Measurements from ENCODE around the gene DPF3. TPM values are rescaled to one million over a fixed set of nuclear protein-coding genes. Genes with fewer than 3 reads are reported as not detected.

The DPF3 gene
- total RNA-seq, 1 experiment from 2014 or later: not detected

- no TSS peak for BruUV-seq (replicated peaks)
- Histone ChIP-seq H3K27ac (ENCODE audit: low read length) (no peak overlapping the region), H3K36me3 (ENCODE audit: control insufficient read depth, insufficient read depth, low read length) (no peaks in the 10 kb centered on the region), H3K27me3 (ENCODE audit: control insufficient read depth, insufficient read depth, low read length) (no peaks in the 10 kb centered on the region; the same call in 1 of the 2 replicates), H3K4me3 (ENCODE audit: low read depth in 2 of 2, low read length in 2 of 2) (no peak overlapping the region), H3K9me3 (ENCODE audit: control insufficient read depth, insufficient read depth, low read depth, low read length) (no peaks in the 10 kb centered on the region), H3K4me1 (ENCODE audit: control insufficient read depth, insufficient read depth, low read length) (no peaks in the 10 kb centered on the region)
- intact Hi-C loops (cut with micrococcal nuclease; ENCODE audit: unreplicated experiment): no loop called here
- ChIA-PET CTCF (no interaction called here), POLR2A (no interaction called here)
- DNase-seq (ENCODE audit: low read depth, low spot score): no peak
- in situ Hi-C loops (cut with HindIII; ENCODE audit: low pct_unique_long_range_greater_than_20kb, low sequenced_read_pairs): no loop called here
- ATAC-seq: no peak
- no peak for TF ChIP-seq SIN3A (IDR thresholded peaks at IDR 0.05; ENCODE audit: borderline replicate concordance, insufficient read depth, low read depth, low read length)
- no peak for TF ChIP-seq REST (IDR thresholded peaks at IDR 0.05; ENCODE audit: insufficient read depth in 1 of 2, low read depth in 2 of 2, low read length in 1 of 2)
- TF ChIP-seq TCF7L2 (IDR thresholded peaks at IDR 0.05; ENCODE audit: low read depth, low read length): no peak
- TF ChIP-seq, protein P1, sequence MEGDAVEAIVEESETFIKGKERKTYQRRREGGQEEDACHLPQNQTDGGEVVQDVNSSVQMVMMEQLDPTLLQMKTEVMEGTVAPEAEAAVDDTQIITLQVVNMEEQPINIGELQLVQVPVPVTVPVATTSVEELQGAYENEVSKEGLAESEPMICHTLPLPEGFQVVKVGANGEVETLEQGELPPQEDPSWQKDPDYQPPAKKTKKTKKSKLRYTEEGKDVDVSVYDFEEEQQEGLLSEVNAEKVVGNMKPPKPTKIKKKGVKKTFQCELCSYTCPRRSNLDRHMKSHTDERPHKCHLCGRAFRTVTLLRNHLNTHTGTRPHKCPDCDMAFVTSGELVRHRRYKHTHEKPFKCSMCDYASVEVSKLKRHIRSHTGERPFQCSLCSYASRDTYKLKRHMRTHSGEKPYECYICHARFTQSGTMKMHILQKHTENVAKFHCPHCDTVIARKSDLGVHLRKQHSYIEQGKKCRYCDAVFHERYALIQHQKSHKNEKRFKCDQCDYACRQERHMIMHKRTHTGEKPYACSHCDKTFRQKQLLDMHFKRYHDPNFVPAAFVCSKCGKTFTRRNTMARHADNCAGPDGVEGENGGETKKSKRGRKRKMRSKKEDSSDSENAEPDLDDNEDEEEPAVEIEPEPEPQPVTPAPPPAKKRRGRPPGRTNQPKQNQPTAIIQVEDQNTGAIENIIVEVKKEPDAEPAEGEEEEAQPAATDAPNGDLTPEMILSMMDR (IDR thresholded peaks at IDR 0.05): no peak
- TF ChIP-seq POLR2AphosphoS5 (IDR thresholded peaks at IDR 0.05; ENCODE audit: low read depth, low read length): no peak
Observed at GRCh38 chr14:72851635-72852034, 42.3 kb downstream of the DPF3 start.

GRCh38 chr14:72850360-72850759, 43.5 kb downstream of the DPF3 start:
- intact Hi-C loops (cut with micrococcal nuclease; ENCODE audit: unreplicated experiment): no loop called here
- no peaks in the 10 kb centered on the region; the same call in 1 of the 2 replicates for H3K27me3 ChIP-seq (ENCODE audit: control insufficient read depth, insufficient read depth, low read length)
- no peak overlapping the region for H3K27ac ChIP-seq (ENCODE audit: low read length)
- no peak overlapping the region for H3K4me3 ChIP-seq (ENCODE audit: low read depth in 2 of 2, low read length in 2 of 2)
- no peaks in the 10 kb centered on the region for H3K36me3 ChIP-seq (ENCODE audit: control insufficient read depth, insufficient read depth, low read length)
- ATAC-seq: no peak
- H3K4me1 ChIP-seq (ENCODE audit: control insufficient read depth, insufficient read depth, low read length): no peaks in the 10 kb centered on the region
- POLR2A ChIA-PET: no interaction called here
- in situ Hi-C loops (cut with HindIII; ENCODE audit: low pct_unique_long_range_greater_than_20kb, low sequenced_read_pairs): no loop called here
- no peak for DNase-seq (ENCODE audit: low read depth, low spot score)
- H3K9me3 ChIP-seq (ENCODE audit: control insufficient read depth, insufficient read depth, low read depth, low read length): no peaks in the 10 kb centered on the region
- TF ChIP-seq POLR2AphosphoS5 (IDR thresholded peaks at IDR 0.05; ENCODE audit: low read depth, low read length) (no peak), REST (IDR thresholded peaks at IDR 0.05; ENCODE audit: insufficient read depth in 1 of 2, low read depth in 2 of 2, low read length in 1 of 2) (no peak), SIN3A (IDR thresholded peaks at IDR 0.05; ENCODE audit: borderline replicate concordance, insufficient read depth, low read depth, low read length) (no peak), TCF7L2 (IDR thresholded peaks at IDR 0.05; ENCODE audit: low read depth, low read length) (no peak)
- TF ChIP-seq, protein P1 (IDR thresholded peaks at IDR 0.05): no peak
- no TSS peak for BruUV-seq (replicated peaks)
- CTCF ChIA-PET: no interaction called here
